GM12878 (cell line): ENCODE measurements around the gene AFF2. TPM values are rescaled to one million over a fixed set of nuclear protein-coding genes. Genes with fewer than 3 reads are reported as not detected.

Experiments used
- ATAC-seq: fragments of 200-7000 bp; cut with Tn5 transposase; 3 replicates; pipeline ENCODE4 v1.9.1; 2020; ENCODE audit warnings: mild to moderate bottlenecking, moderate library complexity
- BruUV-seq: library from RNA; stranded (reverse); fragments of 400-500 nt; replicated peaks from 2 replicates; lab custom pipeline; 2021; lab: Mats Ljungman, UMichigan
- CTCF ChIA-PET: fragments of 300-600 bp; sonication (Branson Sonifier 250); formaldehyde crosslinking; extraction: SDS; loops from one replicate; lab custom pipeline; 2021; ENCODE audit warnings: inconsistent platforms; lab: Yijun Ruan, JAX
- POLR2A ChIA-PET: fragments of 350-600 bp; formaldehyde crosslinking; extraction: SDS; loops from one replicate; lab custom pipeline; 2021; ENCODE audit warnings: inconsistent platforms; lab: Charles Lee
- RAD21 ChIA-PET: fragments of 300-600 bp; sonication (Branson Sonifier 250); formaldehyde crosslinking; loops from one replicate; lab custom pipeline; 2023; ENCODE audit warnings: antibody characterized with exemption; ENCODE audit not compliant: unreplicated experiment; lab: Charles Lee
- SMC1A ChIA-PET: fragments of 300-600 bp; sonication (Branson Sonifier 250); formaldehyde crosslinking; loops from one replicate; lab custom pipeline; 2023; ENCODE audit not compliant: unreplicated experiment, uncharacterized antibody; lab: Charles Lee
- DNase-seq: peaks from one replicate; pipeline ENCODE4 v3.0.0-alpha.2; 2011; ENCODE audit warnings: low read depth, low spot score
- FAIRE-seq: peaks from 3 replicates; lab custom pipeline; 2011; peaks lifted over from hg19 to GRCh38; lab: Jason Lieb, UNC
- H2AFZ ChIP-seq: 2 replicates; pipeline ENCODE4 v1.6.0; 2011; ENCODE audit warnings: low read depth, low read length, control low read depth; ENCODE audit not compliant: control insufficient read depth
- H3K27ac ChIP-seq: 2 replicates; pipeline ENCODE4 v1.5.1; 2011; ENCODE audit warnings: control low read depth; ENCODE audit not compliant: control insufficient read depth, insufficient read depth
- H3K27me3 ChIP-seq, 2 experiments: replicated peaks in 1 of 2; 2 replicates each; pipeline versions ENCODE4 v1.6.0 to v1.6.1; 2011; ENCODE audit warnings: low read length in 1 of 2; ENCODE audit not compliant: control insufficient read depth in 2 of 2, insufficient read depth in 2 of 2
- H3K36me3 ChIP-seq, 2 experiments: 2 replicates each; pipeline ENCODE4 v1.5.1; 2011; ENCODE audit warnings: low read length in 1 of 2; ENCODE audit not compliant: control insufficient read depth in 2 of 2, insufficient read depth in 2 of 2
- H3K4me1 ChIP-seq: 2 replicates; pipeline ENCODE4 v1.6.1; 2011; ENCODE audit warnings: mild to moderate bottlenecking, low read length, moderate library complexity, mixed read lengths; ENCODE audit not compliant: control insufficient read depth, insufficient read depth
- H3K4me2 ChIP-seq: 2 replicates; pipeline ENCODE4 v1.6.0; 2011; ENCODE audit warnings: control low read depth; ENCODE audit not compliant: control insufficient read depth, insufficient read depth
- H3K4me3 ChIP-seq: fragments of 200-600 bp; sonication (generic); 2 replicates; pipeline ENCODE4 v1.5.1; 2016
- H3K79me2 ChIP-seq: 2 replicates; pipeline ENCODE4 v1.6.0; 2011; ENCODE audit warnings: low read length; ENCODE audit not compliant: control insufficient read depth, insufficient read depth
- H3K9ac ChIP-seq: 2 replicates; pipeline ENCODE4 v1.8.0; 2011; ENCODE audit warnings: low read length, control low read depth, mixed read lengths; ENCODE audit not compliant: control insufficient read depth, insufficient read depth
- H3K9me3 ChIP-seq: replicated peaks from 3 replicates; pipeline ENCODE4 v1.5.1; 2011; ENCODE audit warnings: mild to moderate bottlenecking, low read length; ENCODE audit not compliant: control insufficient read depth, insufficient read depth
- H4K20me1 ChIP-seq: 2 replicates; pipeline ENCODE4 v1.6.0; 2011; ENCODE audit not compliant: control insufficient read depth, insufficient read depth
- BACH1 ChIP-seq: fragments of 450-650 bp; IDR thresholded peaks from 2 replicates; pipeline ENCODE4 v1.6.1; 2017; ENCODE audit warnings: mild to moderate bottlenecking, borderline replicate concordance
- NBN ChIP-seq: fragments of 450-650 bp; IDR thresholded peaks from 2 replicates; pipeline ENCODE4 v1.6.1; 2016
- NFXL1 ChIP-seq: fragments of 450-650 bp; IDR thresholded peaks from 2 replicates; pipeline ENCODE4 v1.6.1; 2017; ENCODE audit warnings: antibody characterized with exemption, mild to moderate bottlenecking, borderline replicate concordance
- PML ChIP-seq: IDR thresholded peaks from 2 replicates; pipeline ENCODE4 v1.6.1; 2012; ENCODE audit warnings: low read length, inconsistent platforms
- RUNX3 ChIP-seq: IDR thresholded peaks from 2 replicates; pipeline ENCODE4 v1.6.1; 2012; ENCODE audit warnings: low read length, inconsistent platforms
- SREBF1 ChIP-seq: IDR thresholded peaks from 2 replicates; pipeline ENCODE4 v1.6.1; 2012; ENCODE audit warnings: mild to moderate bottlenecking, low read length
- SRF ChIP-seq, 2 experiments: IDR thresholded peaks; 2 replicates each; pipeline ENCODE4 v1.6.1; 2011; ENCODE audit warnings: low read depth in 2 of 2, low read length in 2 of 2, mild to moderate bottlenecking in 1 of 2, moderate library complexity in 1 of 2
- SUPT20H ChIP-seq: IDR thresholded peaks from 2 replicates; pipeline ENCODE4 v1.6.1; 2011; ENCODE audit warnings: low read depth, mild to moderate bottlenecking, low read length, moderate library complexity, borderline replicate concordance; ENCODE audit not compliant: control insufficient read depth
- TCF3 ChIP-seq: IDR thresholded peaks from 2 replicates; pipeline ENCODE4 v1.6.1; 2012; ENCODE audit warnings: low read depth, mild to moderate bottlenecking, low read length, borderline replicate concordance; ENCODE audit not compliant: insufficient read depth
- YBX1 ChIP-seq: fragments of 450-650 bp; IDR thresholded peaks from 2 replicates; pipeline ENCODE4 v1.6.1; 2016; ENCODE audit warnings: antibody characterized with exemption
- ZNF24 ChIP-seq: fragments of 450-650 bp; IDR thresholded peaks from 2 replicates; pipeline ENCODE4 v1.6.1; 2017; ENCODE audit warnings: antibody characterized with exemption, mild to moderate bottlenecking
- ZNF274 ChIP-seq: IDR thresholded peaks from one replicate; pipeline ENCODE4 v1.8.0; 2011; ENCODE audit not compliant: insufficient read length, insufficient read depth
- ZNF384 ChIP-seq: IDR thresholded peaks from 2 replicates; pipeline ENCODE4 v1.6.1; 2012; ENCODE audit warnings: low read depth, mild to moderate bottlenecking, low read length, improper control_type of control experiment, borderline replicate concordance
- ZNF622 ChIP-seq: fragments of 450-650 bp; IDR thresholded peaks from 2 replicates; pipeline ENCODE4 v1.6.1; 2017; ENCODE audit warnings: mild to moderate bottlenecking, inconsistent platforms
- ZZZ3 ChIP-seq: IDR thresholded peaks from 2 replicates; pipeline ENCODE4 v1.6.1; 2011; ENCODE audit warnings: low read depth; ENCODE audit not compliant: control insufficient read depth, insufficient read length
- WGBS: methylation state at CpG from one replicate; pipeline ENCODE4 v1.1.6; 2016; ENCODE audit warnings: low lambda C conversion rate; ENCODE audit not compliant: insufficient replicate concordance, insufficient coverage; ENCODE audit errors: missing lambda C conversion rate; 5-methylcytosine and 5-hydroxymethylcytosine counted together
- in situ Hi-C: fragments of 300-500 bp; cut with MboI; formaldehyde crosslinking; loops from 9 replicates; pipeline ENCODE4 v1.14.3; 2018; ENCODE audit warnings: mixed read lengths
- intact Hi-C: fragments of 100-400 bp; cut with micrococcal nuclease; formaldehyde crosslinking; loops from one replicate; pipeline ENCODE4 v1.14.2; 2022; ENCODE audit not compliant: unreplicated experiment
- polyA plus RNA-seq, 11 experiments: library from polyadenylated mRNA; depleted of rRNA in 4 of 11; unstranded in 6 of 11; stranded (reverse) in 5 of 11; fragments of >200 nt; fragmentation: Nextera tagmentation in 4 of 11; fragmentation: Illumina TruSeq in 1 of 11; extraction: Ambion mirVana in 4 of 11; extraction: Trizol in 1 of 11; gene quantifications; 1 replicate in 1 of 11; 2 replicates in 10 of 11; pipeline versions ENCODE4 v1.2.1 to v1.2.3, GENCODE V29; 2011 to 2016; ENCODE audit warnings: inconsistent platforms in 2 of 11, missing spikeins in 2 of 11, low read depth in 1 of 11
- total RNA-seq, 4 experiments: library from RNA; depleted of rRNA in 3 of 4; stranded (reverse); fragments of >200 nt in 3 of 4; fragmentation: Illumina TruSeq in 1 of 4; extraction: Trizol in 1 of 4; gene quantifications; 2 replicates each; pipeline versions ENCODE4 v1.2.1 to v1.2.3, GENCODE V29; 2013 to 2021
- TF ChIP-seq, protein P1 (sequence below): fragments of 450-650 bp; IDR thresholded peaks from 2 replicates; pipeline ENCODE4 v1.6.1; 2014; ENCODE audit warnings: mild to moderate bottlenecking
- TF ChIP-seq, protein P2 (sequence below): IDR thresholded peaks from 2 replicates; pipeline ENCODE4 v1.6.1; 2012; ENCODE audit warnings: low read length, inconsistent platforms
- TF ChIP-seq, protein P3 (sequence below): fragments of 450-650 bp; IDR thresholded peaks from 2 replicates; pipeline ENCODE4 v1.6.1; 2017; ENCODE audit warnings: mild to moderate bottlenecking, low read depth, inconsistent platforms; ENCODE audit not compliant: poor library complexity, severe bottlenecking
- TF ChIP-seq, protein P4 (sequence below): IDR thresholded peaks from 2 replicates; pipeline ENCODE4 v1.6.1; 2012; ENCODE audit warnings: low read depth, low read length, improper control_type of control experiment

The AFF2 gene
- total and polyA plus RNA-seq, 10 of the 15 experiments (the other 5 are each of a cell fraction or from before 2014, with no cell fraction given): under 0.01 to 0.03 TPM; not detected in 8

DNA sequence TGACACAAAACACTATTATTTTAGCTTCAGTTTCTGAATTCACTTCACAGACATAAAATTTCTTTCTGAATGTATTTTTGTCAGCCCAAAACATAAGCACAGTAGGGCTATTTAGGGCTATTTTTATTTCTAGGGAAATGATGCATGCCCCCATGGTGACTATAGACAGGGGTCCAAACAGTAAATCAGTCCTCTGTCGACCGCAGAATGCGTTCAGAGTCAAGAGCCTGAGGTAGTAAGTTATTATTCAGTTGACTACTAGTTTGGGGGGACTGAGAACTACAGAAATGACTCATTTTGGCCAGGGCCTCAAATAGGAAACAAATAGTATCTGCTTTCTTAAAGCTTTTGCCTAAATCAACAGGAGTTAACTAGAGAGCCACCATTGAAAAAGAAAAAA is 414.4 kb downstream of the AFF2 start (continued):
- TF ChIP-seq RUNX3: peak; percentile 94
- no peak for TF ChIP-seq PML

GRCh38 chrX:148915474-148915873 is 415.1 kb downstream of the AFF2 start:
- in situ Hi-C loops: no loop called here
- peak overlapping the region; percentile 32; the same call in 1 of the 2 replicates for H2AFZ ChIP-seq
- FAIRE-seq: peak; percentile 73
- TF ChIP-seq ZNF384 (no peak), ZNF622 (no peak), SRF (IDR thresholded peaks at IDR 0.05; ENCODE audit: low read depth in 2 of 2, low read length in 2 of 2) (no peak), NFXL1 (no peak), ZNF24 (no peak), BACH1 (no peak), NBN (no peak), SUPT20H (no peak), TCF3 (no peak), ZNF274 (no peak), ZZZ3 (no peak), YBX1 (no peak), SREBF1 (no peak)
- TF ChIP-seq, protein P1, sequence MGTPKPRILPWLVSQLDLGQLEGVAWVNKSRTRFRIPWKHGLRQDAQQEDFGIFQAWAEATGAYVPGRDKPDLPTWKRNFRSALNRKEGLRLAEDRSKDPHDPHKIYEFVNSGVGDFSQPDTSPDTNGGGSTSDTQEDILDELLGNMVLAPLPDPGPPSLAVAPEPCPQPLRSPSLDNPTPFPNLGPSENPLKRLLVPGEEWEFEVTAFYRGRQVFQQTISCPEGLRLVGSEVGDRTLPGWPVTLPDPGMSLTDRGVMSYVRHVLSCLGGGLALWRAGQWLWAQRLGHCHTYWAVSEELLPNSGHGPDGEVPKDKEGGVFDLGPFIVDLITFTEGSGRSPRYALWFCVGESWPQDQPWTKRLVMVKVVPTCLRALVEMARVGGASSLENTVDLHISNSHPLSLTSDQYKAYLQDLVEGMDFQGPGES: no peak
- TF ChIP-seq, protein P2, sequence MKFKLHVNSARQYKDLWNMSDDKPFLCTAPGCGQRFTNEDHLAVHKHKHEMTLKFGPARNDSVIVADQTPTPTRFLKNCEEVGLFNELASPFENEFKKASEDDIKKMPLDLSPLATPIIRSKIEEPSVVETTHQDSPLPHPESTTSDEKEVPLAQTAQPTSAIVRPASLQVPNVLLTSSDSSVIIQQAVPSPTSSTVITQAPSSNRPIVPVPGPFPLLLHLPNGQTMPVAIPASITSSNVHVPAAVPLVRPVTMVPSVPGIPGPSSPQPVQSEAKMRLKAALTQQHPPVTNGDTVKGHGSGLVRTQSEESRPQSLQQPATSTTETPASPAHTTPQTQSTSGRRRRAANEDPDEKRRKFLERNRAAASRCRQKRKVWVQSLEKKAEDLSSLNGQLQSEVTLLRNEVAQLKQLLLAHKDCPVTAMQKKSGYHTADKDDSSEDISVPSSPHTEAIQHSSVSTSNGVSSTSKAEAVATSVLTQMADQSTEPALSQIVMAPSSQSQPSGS: no peak
- TF ChIP-seq, protein P3, sequence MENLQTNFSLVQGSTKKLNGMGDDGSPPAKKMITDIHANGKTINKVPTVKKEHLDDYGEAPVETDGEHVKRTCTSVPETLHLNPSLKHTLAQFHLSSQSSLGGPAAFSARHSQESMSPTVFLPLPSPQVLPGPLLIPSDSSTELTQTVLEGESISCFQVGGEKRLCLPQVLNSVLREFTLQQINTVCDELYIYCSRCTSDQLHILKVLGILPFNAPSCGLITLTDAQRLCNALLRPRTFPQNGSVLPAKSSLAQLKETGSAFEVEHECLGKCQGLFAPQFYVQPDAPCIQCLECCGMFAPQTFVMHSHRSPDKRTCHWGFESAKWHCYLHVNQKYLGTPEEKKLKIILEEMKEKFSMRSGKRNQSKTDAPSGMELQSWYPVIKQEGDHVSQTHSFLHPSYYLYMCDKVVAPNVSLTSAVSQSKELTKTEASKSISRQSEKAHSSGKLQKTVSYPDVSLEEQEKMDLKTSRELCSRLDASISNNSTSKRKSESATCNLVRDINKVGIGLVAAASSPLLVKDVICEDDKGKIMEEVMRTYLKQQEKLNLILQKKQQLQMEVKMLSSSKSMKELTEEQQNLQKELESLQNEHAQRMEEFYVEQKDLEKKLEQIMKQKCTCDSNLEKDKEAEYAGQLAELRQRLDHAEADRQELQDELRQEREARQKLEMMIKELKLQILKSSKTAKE: no peak
- TF ChIP-seq, protein P4, sequence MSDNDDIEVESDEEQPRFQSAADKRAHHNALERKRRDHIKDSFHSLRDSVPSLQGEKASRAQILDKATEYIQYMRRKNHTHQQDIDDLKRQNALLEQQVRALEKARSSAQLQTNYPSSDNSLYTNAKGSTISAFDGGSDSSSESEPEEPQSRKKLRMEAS: no peak

More at GRCh38 chrX:148915474-148915873, 415.1 kb downstream of the AFF2 start:
- peaks cover 6% of the 10 kb centered on the region for H3K4me1 ChIP-seq
- WGBS: 15% methylated on average over 5 of the region's 5 CpGs
- 0 out of 2 replicates have a peak overlapping the region, but pooled peaks have one; percentile 7 for H3K9ac ChIP-seq
- SMC1A ChIA-PET: interaction anchor here (0.6 to 2.8 kb wide), 22 partner anchors 8 to 371 kb away, joined by 3 to 9 read pairs (median 4); no protein-coding TSS in a partner anchor
- DNase-seq (no peak), ATAC-seq (peak; percentile 53)
- intact Hi-C loops: loop anchor here (2.0 to 10.0 kb wide), 2 partner anchors 209 to 283 kb away; no protein-coding TSS in a partner anchor
- RAD21 ChIA-PET: interaction anchor here (0.6 to 1.8 kb wide), 9 partner anchors 15 to 355 kb away, joined by 3 to 6 read pairs (median 4); no protein-coding TSS in a partner anchor
- no peaks in the 10 kb centered on the region for H4K20me1 ChIP-seq
- H3K9me3 ChIP-seq: no peaks in the 10 kb centered on the region; the same call in 2 of the 3 replicates
- no peak overlapping the region for H3K4me3 ChIP-seq
- no peaks in the 10 kb centered on the region for H3K79me2 ChIP-seq
- H3K27me3 ChIP-seq: no peaks in the 10 kb centered on the region; a peak in 1 of 4 replicates
- no peaks in the 10 kb centered on the region for H3K36me3 ChIP-seq
- no TSS peak for BruUV-seq
- peak overlapping the region; percentile 7; the same call in 1 of the 2 replicates for H3K4me2 ChIP-seq
- H3K27ac ChIP-seq: peak overlapping the region; percentile 47; the same call in 1 of the 2 replicates
- CTCF ChIA-PET: interaction anchor here (1.1 to 1.7 kb wide), 3 partner anchors 10 to 101 kb away, joined by 3 read pairs; no protein-coding TSS in a partner anchor
- POLR2A ChIA-PET: interaction anchor here (1.0 to 2.7 kb wide), 3 partner anchors 89 to 292 kb away, joined by 3 to 9 read pairs (median 6); no protein-coding TSS in a partner anchor
